ENCODE data around the gene KMT2E.
"Not testable (repeated sequence)": the region's sequence is repeated elsewhere in the genome, so short reads cannot be mapped to it uniquely, and the experiment has no call there.

KMT2E gene

GRCh38 chr7:105013816-105014692 is at the start of gene KMT2E:
Gene KMT2E (plus strand): TSS chr7:105014205. CDS start chr7:105040953, 26,748 bp downstream.
- peak; percentile 91 for DNase-seq

- DNase-seq, result no peak
Measured at GRCh38 chr7:104964626-104965236, 49.3 kb upstream of the KMT2E start.

- DNase-seq, result no peak
Measured at GRCh38 chr7:104966022-104966421, 48.0 kb upstream of the KMT2E start.

GRCh38 chr7:104967088-104967487 is 46.9 kb upstream of the KMT2E start:
- no peak for DNase-seq

GRCh38 chr7:104967595-104967994 is 46.4 kb upstream of the KMT2E start:
- DNase-seq, result no peak

GRCh38 chr7:104968648-104969047 is 45.4 kb upstream of the KMT2E start:
- DNase-seq, result no peak

- DNase-seq, result no peak
Measured at GRCh38 chr7:104969183-104969582, 44.8 kb upstream of the KMT2E start.

- no peak for DNase-seq
Measured at GRCh38 chr7:104971290-104972071, 42.5 kb upstream of the KMT2E start.

- DNase-seq, result no peak
Measured at GRCh38 chr7:104972500-104972899, 41.5 kb upstream of the KMT2E start.

- DNase-seq, result no peak
Measured at GRCh38 chr7:104973227-104973626, 40.8 kb upstream of the KMT2E start.

- DNase-seq, result peak; percentile 93
Measured at GRCh38 chr7:104973909-104974415, 40.0 kb upstream of the KMT2E start.

GRCh38 chr7:104975553-104975952 is 38.5 kb upstream of the KMT2E start:
- not testable (repeated sequence) for DNase-seq

GRCh38 chr7:104976966-104977636 is 36.9 kb upstream of the KMT2E start:
- no peak for DNase-seq

GRCh38 chr7:104978460-104978859 is 35.5 kb upstream of the KMT2E start:
- DNase-seq, result no peak

- DNase-seq, result no peak
Measured at GRCh38 chr7:104979167-104979841, 34.7 kb upstream of the KMT2E start.

GRCh38 chr7:104980440-104980839 is 33.6 kb upstream of the KMT2E start:
- no peak for DNase-seq

- DNase-seq, result peak; percentile 75
Measured at GRCh38 chr7:104980841-104981671, 32.9 kb upstream of the KMT2E start.

- DNase-seq, result no peak
Measured at GRCh38 chr7:104981672-104982037, 32.4 kb upstream of the KMT2E start.

- DNase-seq, result peak; percentile 46
Measured at GRCh38 chr7:104982308-104983075, 31.5 kb upstream of the KMT2E start.

GRCh38 chr7:104983076-104983577 is 30.9 kb upstream of the KMT2E start:
- no peak for DNase-seq
